ENCODE results near the gene DAB1. TPM values are rescaled to one million over a fixed set of nuclear protein-coding genes. Genes with fewer than 3 reads are reported as not detected.

Gene DAB1
- total RNA-seq, 6 experiments from 2014 or later, result 0.76 to 1.9 (median 1.1) TPM

DNA sequence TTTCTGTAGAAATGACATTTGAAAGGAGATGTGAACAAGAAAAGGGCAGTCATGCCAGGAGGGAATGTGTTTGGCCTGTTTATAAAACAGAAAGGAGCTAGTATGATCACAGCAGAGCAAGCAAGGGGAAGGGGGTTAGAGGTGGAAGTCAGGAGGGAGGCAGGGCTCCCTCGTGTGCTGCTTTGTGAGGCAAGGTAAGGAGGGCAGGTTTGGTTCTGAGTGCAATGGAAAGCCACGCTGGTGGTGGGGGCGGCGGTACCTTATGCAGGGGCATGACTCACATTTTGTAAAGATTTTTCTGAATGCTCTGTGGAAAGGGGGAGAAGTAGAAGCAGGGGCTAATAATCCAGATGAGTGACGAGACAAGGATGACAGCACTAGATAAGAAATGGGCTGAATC is 260.5 kb downstream of the DAB1 start:
- peaks cover 0 to 5% (median 0%) of the 10 kb centered on the region in 4 donors for H3K4me1 ChIP-seq
- H3K36me3 ChIP-seq, result no peaks in the 10 kb centered on the region
- 91% methylated on average over 3 of the region's 5 CpGs for WGBS (ENCODE audit: insufficient coverage, low coverage, low lambda C conversion rate, missing lambda C conversion rate)
- no peak overlapping the region for H3K27ac ChIP-seq
- no peak overlapping the region for H3K4me3 ChIP-seq
- no peaks in the 10 kb centered on the region for H3K9me3 ChIP-seq
- no peak for TF ChIP-seq POLR2A (IDR thresholded peaks at IDR 0.05)
- TF ChIP-seq, protein P1, sequence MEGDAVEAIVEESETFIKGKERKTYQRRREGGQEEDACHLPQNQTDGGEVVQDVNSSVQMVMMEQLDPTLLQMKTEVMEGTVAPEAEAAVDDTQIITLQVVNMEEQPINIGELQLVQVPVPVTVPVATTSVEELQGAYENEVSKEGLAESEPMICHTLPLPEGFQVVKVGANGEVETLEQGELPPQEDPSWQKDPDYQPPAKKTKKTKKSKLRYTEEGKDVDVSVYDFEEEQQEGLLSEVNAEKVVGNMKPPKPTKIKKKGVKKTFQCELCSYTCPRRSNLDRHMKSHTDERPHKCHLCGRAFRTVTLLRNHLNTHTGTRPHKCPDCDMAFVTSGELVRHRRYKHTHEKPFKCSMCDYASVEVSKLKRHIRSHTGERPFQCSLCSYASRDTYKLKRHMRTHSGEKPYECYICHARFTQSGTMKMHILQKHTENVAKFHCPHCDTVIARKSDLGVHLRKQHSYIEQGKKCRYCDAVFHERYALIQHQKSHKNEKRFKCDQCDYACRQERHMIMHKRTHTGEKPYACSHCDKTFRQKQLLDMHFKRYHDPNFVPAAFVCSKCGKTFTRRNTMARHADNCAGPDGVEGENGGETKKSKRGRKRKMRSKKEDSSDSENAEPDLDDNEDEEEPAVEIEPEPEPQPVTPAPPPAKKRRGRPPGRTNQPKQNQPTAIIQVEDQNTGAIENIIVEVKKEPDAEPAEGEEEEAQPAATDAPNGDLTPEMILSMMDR (IDR thresholded peaks at IDR 0.05), result no peak
- intact Hi-C loops (cut with DNase I), result no loop called here
- H3K27me3 ChIP-seq, result no peaks in the 10 kb centered on the region
- DNase-seq (no peak), ATAC-seq (no peak)

DNA sequence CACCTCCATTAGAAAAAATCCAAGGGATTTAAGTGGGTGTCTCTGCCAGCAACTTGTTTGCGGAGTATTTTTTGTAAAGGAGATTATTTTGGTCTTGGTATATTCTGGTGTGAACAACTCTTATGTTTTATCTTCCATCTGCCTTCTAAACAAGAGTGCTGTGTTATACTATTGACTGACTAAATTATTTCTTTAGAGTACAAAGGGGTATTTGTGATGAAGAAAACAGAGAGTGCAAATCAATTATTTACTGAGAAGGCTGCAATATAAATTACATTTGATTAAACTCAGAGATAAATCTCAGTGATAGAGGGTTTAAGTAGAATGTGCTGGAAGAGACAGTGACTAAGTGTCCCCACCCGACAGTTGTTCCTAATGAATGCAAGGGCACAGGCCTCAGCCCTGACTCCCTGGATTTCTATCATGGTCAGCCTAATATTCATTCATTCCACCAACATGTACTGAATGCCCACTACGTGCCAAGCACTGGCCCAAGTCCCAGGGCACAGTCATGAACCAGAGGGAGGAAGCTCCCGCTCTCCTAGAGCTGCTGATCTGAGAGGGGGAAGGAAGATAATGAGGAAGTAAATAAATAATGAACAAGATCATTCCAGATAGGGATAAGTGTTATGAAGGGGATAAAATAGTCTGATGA is 261.1 kb downstream of the DAB1 start:
- TF ChIP-seq POLR2A (IDR thresholded peaks at IDR 0.05), result no peak
- TF ChIP-seq, protein P1 (IDR thresholded peaks at IDR 0.05), result no peak
- intact Hi-C loops (cut with DNase I), result no loop called here
- DNase-seq, result peak in 1 of 3 donors; percentile 16
- H3K4me3 ChIP-seq, result no peak overlapping the region
- WGBS (ENCODE audit: insufficient coverage, low coverage, low lambda C conversion rate, missing lambda C conversion rate), result 63% methylated on average over 4 of the region's 4 CpGs
- no peak overlapping the region for H3K27ac ChIP-seq
- H3K27me3 ChIP-seq, result no peaks in the 10 kb centered on the region
- H3K9me3 ChIP-seq, result no peaks in the 10 kb centered on the region
- peaks cover 0 to 10% (median 0%) of the 10 kb centered on the region in 4 donors for H3K4me1 ChIP-seq
- peak in 2 of 4 donors; percentile 20 to 26 for ATAC-seq
- H3K36me3 ChIP-seq, result no peaks in the 10 kb centered on the region

DNA sequence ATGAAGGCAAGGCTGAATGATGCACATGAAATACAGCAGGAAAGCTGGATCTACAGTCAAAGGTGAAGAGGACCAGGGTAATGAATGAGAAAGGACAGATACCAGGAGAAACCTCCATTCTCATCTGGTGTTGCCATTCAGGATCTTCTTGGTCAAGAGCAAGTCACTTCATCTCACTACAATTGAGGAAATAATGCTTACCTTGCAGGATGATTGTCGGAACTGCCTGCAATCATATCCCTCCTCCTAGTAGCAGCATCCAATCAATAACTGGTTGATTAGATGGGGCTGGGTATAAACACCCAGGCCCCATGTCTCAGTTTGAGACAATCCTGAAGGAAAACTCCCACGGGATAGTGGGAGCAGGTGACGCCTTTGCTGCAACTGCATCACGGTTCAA is 263.3 kb downstream of the DAB1 start:
- ATAC-seq (no peak), DNase-seq (no peak)
- 83% methylated on average over 3 of the region's 4 CpGs for WGBS (ENCODE audit: insufficient coverage, low coverage, low lambda C conversion rate, missing lambda C conversion rate)
- no peaks in the 10 kb centered on the region for H3K36me3 ChIP-seq
- H3K4me3 ChIP-seq, result no peak overlapping the region
- intact Hi-C loops (cut with DNase I), result no loop called here
- H3K27me3 ChIP-seq, result no peaks in the 10 kb centered on the region
- H3K27ac ChIP-seq, result no peak overlapping the region
- H3K9me3 ChIP-seq, result no peaks in the 10 kb centered on the region
- H3K4me1 ChIP-seq, result peaks cover 0 to 10% (median 0%) of the 10 kb centered on the region in 4 donors
- TF ChIP-seq, protein P1 (IDR thresholded peaks at IDR 0.05), result no peak

DNA sequence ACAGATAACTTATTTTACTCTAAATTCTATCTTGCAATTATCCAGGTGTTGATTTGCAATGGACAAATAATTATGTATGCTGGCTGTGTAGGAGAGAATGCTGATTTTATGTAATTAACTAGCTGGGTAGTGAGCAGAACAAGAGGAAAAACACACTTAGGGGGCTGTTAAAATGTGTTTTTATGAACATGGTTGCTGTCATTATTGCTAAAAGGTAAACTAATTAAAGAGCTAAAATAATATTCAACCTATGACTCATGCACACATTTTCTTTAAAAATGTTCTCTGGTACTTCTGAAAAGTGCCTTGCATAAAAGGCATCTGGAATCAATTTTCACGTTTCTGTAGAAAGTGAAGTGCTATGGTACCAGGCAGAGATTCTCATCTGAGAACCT is 265.3 kb downstream of the DAB1 start:
- no peaks in the 10 kb centered on the region for H3K9me3 ChIP-seq
- no peaks in the 10 kb centered on the region for H3K27me3 ChIP-seq
- no peak overlapping the region for H3K27ac ChIP-seq
- DNase-seq, result no peak
- no peaks in the 10 kb centered on the region for H3K36me3 ChIP-seq
- TF ChIP-seq, protein P1 (IDR thresholded peaks at IDR 0.05), result no peak
- TF ChIP-seq POLR2A (IDR thresholded peaks at IDR 0.05), result no peak
- no peak overlapping the region for H3K4me3 ChIP-seq
- peaks cover 0 to 10% (median 0%) of the 10 kb centered on the region in 4 donors for H3K4me1 ChIP-seq
- intact Hi-C loops (cut with DNase I), result no loop called here
- ATAC-seq, result no peak
- WGBS (ENCODE audit: insufficient coverage, low coverage, low lambda C conversion rate, missing lambda C conversion rate), result 71% methylated on average over 1 of the region's 1 CpG

All from right lobe of liver (tissue), 6 donors.